ENCODE results near the gene AMACR.

Gene AMACR

DNA sequence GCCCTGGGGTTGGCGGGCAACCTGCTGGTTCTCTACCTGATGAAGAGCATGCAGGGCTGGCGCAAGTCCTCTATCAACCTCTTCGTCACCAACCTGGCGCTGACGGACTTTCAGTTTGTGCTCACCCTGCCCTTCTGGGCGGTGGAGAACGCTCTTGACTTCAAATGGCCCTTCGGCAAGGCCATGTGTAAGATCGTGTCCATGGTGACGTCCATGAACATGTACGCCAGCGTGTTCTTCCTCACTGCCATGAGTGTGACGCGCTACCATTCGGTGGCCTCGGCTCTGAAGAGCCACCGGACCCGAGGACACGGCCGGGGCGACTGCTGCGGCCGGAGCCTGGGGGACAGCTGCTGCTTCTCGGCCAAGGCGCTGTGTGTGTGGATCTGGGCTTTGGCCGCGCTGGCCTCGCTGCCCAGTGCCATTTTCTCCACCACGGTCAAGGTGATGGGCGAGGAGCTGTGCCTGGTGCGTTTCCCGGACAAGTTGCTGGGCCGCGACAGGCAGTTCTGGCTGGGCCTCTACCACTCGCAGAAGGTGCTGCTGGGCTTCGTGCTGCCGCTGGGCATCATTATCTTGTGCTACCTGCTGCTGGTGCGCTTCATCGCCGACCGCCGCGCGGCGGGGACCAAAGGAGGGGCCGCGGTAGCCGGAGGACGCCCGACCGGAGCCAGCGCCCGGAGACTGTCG lies 70.7 kb downstream of the AMACR start:
- ATAC-seq (peak; percentile 14), DNase-seq (ENCODE audit: low spot score in 2 of 2) (no peak)
- Mint-ChIP-seq H3K4me1 (no peaks in the 10 kb centered on the region), H3K9me3 (no peaks in the 10 kb centered on the region), H3K27ac (no peak overlapping the region), H3K36me3 (no peaks in the 10 kb centered on the region), H3K4me3 (no peak overlapping the region)

DNA sequence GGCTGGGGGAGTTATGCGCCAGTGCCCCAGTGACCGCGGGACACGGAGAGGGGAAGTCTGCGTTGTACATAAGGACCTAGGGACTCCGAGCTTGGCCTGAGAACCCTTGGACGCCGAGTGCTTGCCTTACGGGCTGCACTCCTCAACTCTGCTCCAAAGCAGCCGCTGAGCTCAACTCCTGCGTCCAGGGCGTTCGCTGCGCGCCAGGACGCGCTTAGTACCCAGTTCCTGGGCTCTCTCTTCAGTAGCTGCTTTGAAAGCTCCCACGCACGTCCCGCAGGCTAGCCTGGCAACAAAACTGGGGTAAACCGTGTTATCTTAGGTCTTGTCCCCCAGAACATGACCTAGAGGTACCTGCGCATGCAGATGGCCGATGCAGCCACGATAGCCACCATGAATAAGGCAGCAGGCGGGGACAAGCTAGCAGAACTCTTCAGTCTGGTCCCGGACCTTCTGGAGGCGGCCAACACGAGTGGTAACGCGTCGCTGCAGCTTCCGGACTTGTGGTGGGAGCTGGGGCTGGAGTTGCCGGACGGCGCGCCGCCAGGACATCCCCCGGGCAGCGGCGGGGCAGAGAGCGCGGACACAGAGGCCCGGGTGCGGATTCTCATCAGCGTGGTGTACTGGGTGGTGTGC lies 71.4 kb downstream of the AMACR start, which contains the start of gene RXFP3:
Gene RXFP3, plus strand, starts transcription at position 6 of the 636 bp plus-strand sequence. Its CDS starts 355 bp downstream, at position 361.
- Mint-ChIP-seq H3K4me3 (no peak within 1 kb of the TSS), H3K4me1 (no peaks in the 10 kb centered on the region), H3K27ac (no peak within 1 kb of the TSS), H3K9me3 (no peaks in the 10 kb centered on the region), H3K36me3 (no peaks in the 10 kb centered on the region)
- ATAC-seq (no peak), DNase-seq (ENCODE audit: low spot score in 2 of 2) (no peak)

Measured in stimulated activated effector memory CD8-positive, alpha-beta T cell treated with anti-CD3 and anti-CD28 coated beads, Interleukin-12 subunit alpha, Interleukin-12 subunit beta, amount 100 ng/mL, for 72 hours (primary cell).